ENCODE measurements around the gene UPF3A. TPM values are rescaled to one million over a fixed set of nuclear protein-coding genes. Genes with fewer than 3 reads are reported as not detected.

The UPF3A gene
- total and polyA plus RNA-seq, 2 of the 4 experiments (the other 2 are of a cell fraction) = 11.7 to 51.6 TPM

GRCh38 chr13:114281351-114282040 lies at the start of gene UPF3A (continued):
- TF ChIP-seq CTCF (conservative IDR thresholded peaks at IDR 0.05; ENCODE audit: low read depth, low read length) = no peak

DNA sequence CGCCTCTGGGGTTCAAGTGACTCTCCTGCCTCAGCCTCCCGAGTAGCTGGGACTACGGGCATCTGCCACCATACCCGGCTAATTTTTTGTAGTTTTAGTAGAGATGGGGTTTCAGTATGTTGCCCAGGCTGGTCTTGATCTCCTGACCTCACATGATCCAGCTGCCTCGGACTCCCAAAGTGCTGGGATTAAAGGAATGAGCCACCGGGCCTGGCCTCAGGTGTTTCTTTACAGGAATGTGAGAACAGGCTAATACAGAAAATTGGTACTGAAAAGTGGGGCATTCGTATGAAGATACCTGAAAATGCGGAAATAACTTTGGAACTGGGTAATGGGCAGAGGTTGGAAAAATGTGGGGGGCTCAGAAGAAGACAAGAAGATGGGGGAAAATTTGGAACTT lies 49.5 kb upstream of the UPF3A start:
- 83% methylated on average over 4 of the region's 8 CpGs; no CpG with 5 or more reads in 1 of the 2 experiments for WGBS, 2 experiments (ENCODE audit: extremely low coverage in 2 of 2, insufficient read length in 1 of 2)
- H3K27me3 ChIP-seq (ENCODE audit: control insufficient read depth, insufficient read depth, low read length) = no peaks in the 10 kb centered on the region
- H3K14ac ChIP-seq (replicated peaks; ENCODE audit: low read depth, low read length) = no peak overlapping the region
- H3K9me1 ChIP-seq (ENCODE audit: insufficient read depth, low read length) = no peaks in the 10 kb centered on the region
- in situ Hi-C loops (cut with MboI; ENCODE audit: low sequenced_read_pairs) (no loop called here), dilution Hi-C loops (cut with HindIII; ENCODE audit: low sequenced_read_pairs, unreplicated experiment) (no loop called here), intact Hi-C loops (cut with micrococcal nuclease) (no loop called here)
- no peak overlapping the region for H3K18ac ChIP-seq (ENCODE audit: low read depth, low read length)
- ChIA-PET POLR2A (ENCODE audit: unreplicated experiment) (no interaction called here), CTCF (no interaction called here)
- H2BK5ac ChIP-seq (ENCODE audit: low read depth, low read length, poor library complexity, severe bottlenecking) = no peak overlapping the region
- no peak overlapping the region for H2AK5ac ChIP-seq (ENCODE audit: low read depth, low read length)
- H3K9ac ChIP-seq (ENCODE audit: low read depth, low read length) = no peak overlapping the region
- H4K91ac ChIP-seq (ENCODE audit: insufficient read depth, low read depth, low read length) = no peak overlapping the region
- no peaks in the 10 kb centered on the region for H3K9me3 ChIP-seq (ENCODE audit: control insufficient read depth, insufficient read depth, low read length)
- H2AK9ac ChIP-seq (replicated peaks; ENCODE audit: low read depth, low read length, poor library complexity) = no peak overlapping the region
- no peak for ATAC-seq (ENCODE audit: low read depth)
- no TSS peak for BruUV-seq (replicated peaks)
- peaks cover 8% of the 10 kb centered on the region for H3K4me1 ChIP-seq (ENCODE audit: control insufficient read depth, insufficient read depth, low read length)
- H2BK15ac ChIP-seq (ENCODE audit: low read depth, low read length) = no peak overlapping the region
- no peak for DNase-seq
- no peak overlapping the region for H3K23ac ChIP-seq (ENCODE audit: low read depth, low read length)
- H2AFZ ChIP-seq (replicated peaks; ENCODE audit: low read length, poor library complexity) = no peak overlapping the region
- no peak overlapping the region for H3K4me2 ChIP-seq (ENCODE audit: low read depth, low read length)
- TF ChIP-seq MAFK (IDR thresholded peaks at IDR 0.05; ENCODE audit: low read depth, low read length) (no peak), CEBPB (IDR thresholded peaks at IDR 0.05; ENCODE audit: low read depth, low read length) (no peak), MAZ (IDR thresholded peaks at IDR 0.05; ENCODE audit: borderline replicate concordance, low read depth, low read length) (no peak), SMC3 (IDR thresholded peaks at IDR 0.05; ENCODE audit: low read depth, low read length) (no peak), MXI1 (IDR thresholded peaks at IDR 0.05; ENCODE audit: borderline replicate concordance, low read depth, low read length) (no peak), RCOR1 (IDR thresholded peaks at IDR 0.05; ENCODE audit: insufficient replicate concordance, low read length) (no peak), NFE2L2 (IDR thresholded peaks at IDR 0.05; ENCODE audit: low read depth, low read length) (no peak), BHLHE40 (IDR thresholded peaks at IDR 0.05; ENCODE audit: low read depth, low read length) (no peak)
- no peak overlapping the region for H3K27ac ChIP-seq (ENCODE audit: insufficient read depth, low read length)
- no peak overlapping the region for H4K5ac ChIP-seq (ENCODE audit: low read depth, low read length)
- no peak overlapping the region for H2BK20ac ChIP-seq (ENCODE audit: low read depth, low read length)
- no peak overlapping the region for H3K4ac ChIP-seq (ENCODE audit: low read depth, low read length)
- H3K56ac ChIP-seq (ENCODE audit: extremely low read depth, insufficient read depth, low read length) = no peak overlapping the region
- H4K8ac ChIP-seq (ENCODE audit: low read depth in 2 of 2, low read length in 2 of 2) = no peak overlapping the region
- H3K36me3 ChIP-seq (ENCODE audit: control insufficient read depth, insufficient read depth, low read length) = peaks cover 3% of the 10 kb centered on the region
- H3K79me1 ChIP-seq (ENCODE audit: low read depth in 1 of 2, low read length in 2 of 2) = peaks cover 4 to 16% of the 10 kb centered on the region in 2 experiments; a peak in 2 of 4 replicates
- peaks cover 9% of the 10 kb centered on the region; the same call in 1 of the 2 replicates for H4K20me1 ChIP-seq (ENCODE audit: insufficient read depth, low read length)
- no peak overlapping the region for H3K4me3 ChIP-seq (ENCODE audit: insufficient read depth, low read depth, low read length)
- H2BK120ac ChIP-seq (ENCODE audit: low read depth, low read length) = no peak overlapping the region
